ENCODE results near the gene METAP1D.

Gene METAP1D

GRCh38 chr2:172116107-172116506 lies 116.4 kb downstream of the METAP1D start:
- Histone ChIP-seq H3K4me3 (ENCODE audit: low read length) (no peak overlapping the region), H3K9me3 (ENCODE audit: control insufficient read depth, insufficient read depth, low read length) (no peaks in the 10 kb centered on the region), H3K4me1 (ENCODE audit: control insufficient read depth, insufficient read depth, low read length) (no peaks in the 10 kb centered on the region), H3K27me3 (ENCODE audit: control insufficient read depth, insufficient read depth, low read length) (no peaks in the 10 kb centered on the region; the same call in 1 of the 2 replicates), H3K36me3 (ENCODE audit: control insufficient read depth, insufficient read depth, low read length) (no peaks in the 10 kb centered on the region), H3K27ac (ENCODE audit: low read length) (no peak overlapping the region)
- WGBS (ENCODE audit: insufficient coverage, insufficient read length) = no CpG with 5 or more reads among the region's 5 CpGs
- no peak for DNase-seq (ENCODE audit: low read depth, low spot score)

- Histone ChIP-seq H3K4me3 (ENCODE audit: low read length) (no peak overlapping the region), H3K9me3 (ENCODE audit: control insufficient read depth, insufficient read depth, low read length) (no peaks in the 10 kb centered on the region), H3K27me3 (ENCODE audit: control insufficient read depth, insufficient read depth, low read length) (no peaks in the 10 kb centered on the region), H3K4me1 (ENCODE audit: control insufficient read depth, insufficient read depth, low read length) (no peaks in the 10 kb centered on the region), H3K27ac (ENCODE audit: low read length) (no peak overlapping the region), H3K36me3 (ENCODE audit: control insufficient read depth, insufficient read depth, low read length) (no peaks in the 10 kb centered on the region)
- DNase-seq (ENCODE audit: low read depth, low spot score) = no peak
Observed at GRCh38 chr2:172119089-172119488, 119.3 kb downstream of the METAP1D start.

GRCh38 chr2:172120118-172120517 lies 120.4 kb downstream of the METAP1D start:
- no peak for DNase-seq (ENCODE audit: low read depth, low spot score)
- no CpG with 5 or more reads among the region's 2 CpGs for WGBS (ENCODE audit: insufficient coverage, insufficient read length)

GRCh38 chr2:172128484-172128883 lies 128.7 kb downstream of the METAP1D start:
- H3K27ac ChIP-seq (ENCODE audit: low read length) = no peak overlapping the region
- H3K4me3 ChIP-seq (ENCODE audit: low read length) = no peak overlapping the region
- peaks cover 5% of the 10 kb centered on the region; the same call in 1 of the 2 replicates for H3K4me1 ChIP-seq (ENCODE audit: control insufficient read depth, insufficient read depth, low read length)
- H3K27me3 ChIP-seq (ENCODE audit: control insufficient read depth, insufficient read depth, low read length) = peaks cover 3% of the 10 kb centered on the region; the same call in 1 of the 2 replicates
- DNase-seq (ENCODE audit: low read depth, low spot score) = no peak
- H3K9me3 ChIP-seq (ENCODE audit: control insufficient read depth, insufficient read depth, low read length) = no peaks in the 10 kb centered on the region
- H3K36me3 ChIP-seq (ENCODE audit: control insufficient read depth, insufficient read depth, low read length) = no peaks in the 10 kb centered on the region

More at GRCh38 chr2:172120118-172120517, 120.4 kb downstream of the METAP1D start:
- Histone ChIP-seq H3K9me3 (ENCODE audit: control insufficient read depth, insufficient read depth, low read length) (no peaks in the 10 kb centered on the region), H3K36me3 (ENCODE audit: control insufficient read depth, insufficient read depth, low read length) (no peaks in the 10 kb centered on the region), H3K4me1 (ENCODE audit: control insufficient read depth, insufficient read depth, low read length) (no peaks in the 10 kb centered on the region), H3K27ac (ENCODE audit: low read length) (no peak overlapping the region), H3K27me3 (ENCODE audit: control insufficient read depth, insufficient read depth, low read length) (no peaks in the 10 kb centered on the region), H3K4me3 (ENCODE audit: low read length) (no peak overlapping the region)

- H3K9me3 ChIP-seq (ENCODE audit: control insufficient read depth, insufficient read depth, low read length) = no peaks in the 10 kb centered on the region
- H3K27ac ChIP-seq (ENCODE audit: low read length) = no peak overlapping the region
- no peak for DNase-seq (ENCODE audit: low read depth, low spot score)
Observed at GRCh38 chr2:172129404-172129803, 129.7 kb downstream of the METAP1D start.

More at GRCh38 chr2:172129404-172129803, 129.7 kb downstream of the METAP1D start:
- peaks cover 5% of the 10 kb centered on the region; the same call in 1 of the 2 replicates for H3K4me1 ChIP-seq (ENCODE audit: control insufficient read depth, insufficient read depth, low read length)
- H3K36me3 ChIP-seq (ENCODE audit: control insufficient read depth, insufficient read depth, low read length) = no peaks in the 10 kb centered on the region
- H3K27me3 ChIP-seq (ENCODE audit: control insufficient read depth, insufficient read depth, low read length) = peaks cover 3% of the 10 kb centered on the region; the same call in 1 of the 2 replicates
- no peak overlapping the region for H3K4me3 ChIP-seq (ENCODE audit: low read length)

Measured in iPS DF 6.9 (cell line).